GM12874 (cell line): ENCODE results near the gene UNC5A.

Experiments
- TF ChIP-seq, protein P1 (sequence below): IDR thresholded peaks from 2 replicates; pipeline ENCODE4 v1.5.1; 2011; ENCODE audit warnings: low read depth, mild to moderate bottlenecking, control low read depth, low read length, moderate library complexity; ENCODE audit not compliant: insufficient read depth

Gene UNC5A

GRCh38 chr5:176845392-176845713 lies 35.0 kb downstream of the UNC5A start:
- TF ChIP-seq, protein P1, sequence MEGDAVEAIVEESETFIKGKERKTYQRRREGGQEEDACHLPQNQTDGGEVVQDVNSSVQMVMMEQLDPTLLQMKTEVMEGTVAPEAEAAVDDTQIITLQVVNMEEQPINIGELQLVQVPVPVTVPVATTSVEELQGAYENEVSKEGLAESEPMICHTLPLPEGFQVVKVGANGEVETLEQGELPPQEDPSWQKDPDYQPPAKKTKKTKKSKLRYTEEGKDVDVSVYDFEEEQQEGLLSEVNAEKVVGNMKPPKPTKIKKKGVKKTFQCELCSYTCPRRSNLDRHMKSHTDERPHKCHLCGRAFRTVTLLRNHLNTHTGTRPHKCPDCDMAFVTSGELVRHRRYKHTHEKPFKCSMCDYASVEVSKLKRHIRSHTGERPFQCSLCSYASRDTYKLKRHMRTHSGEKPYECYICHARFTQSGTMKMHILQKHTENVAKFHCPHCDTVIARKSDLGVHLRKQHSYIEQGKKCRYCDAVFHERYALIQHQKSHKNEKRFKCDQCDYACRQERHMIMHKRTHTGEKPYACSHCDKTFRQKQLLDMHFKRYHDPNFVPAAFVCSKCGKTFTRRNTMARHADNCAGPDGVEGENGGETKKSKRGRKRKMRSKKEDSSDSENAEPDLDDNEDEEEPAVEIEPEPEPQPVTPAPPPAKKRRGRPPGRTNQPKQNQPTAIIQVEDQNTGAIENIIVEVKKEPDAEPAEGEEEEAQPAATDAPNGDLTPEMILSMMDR: no peak

DNA sequence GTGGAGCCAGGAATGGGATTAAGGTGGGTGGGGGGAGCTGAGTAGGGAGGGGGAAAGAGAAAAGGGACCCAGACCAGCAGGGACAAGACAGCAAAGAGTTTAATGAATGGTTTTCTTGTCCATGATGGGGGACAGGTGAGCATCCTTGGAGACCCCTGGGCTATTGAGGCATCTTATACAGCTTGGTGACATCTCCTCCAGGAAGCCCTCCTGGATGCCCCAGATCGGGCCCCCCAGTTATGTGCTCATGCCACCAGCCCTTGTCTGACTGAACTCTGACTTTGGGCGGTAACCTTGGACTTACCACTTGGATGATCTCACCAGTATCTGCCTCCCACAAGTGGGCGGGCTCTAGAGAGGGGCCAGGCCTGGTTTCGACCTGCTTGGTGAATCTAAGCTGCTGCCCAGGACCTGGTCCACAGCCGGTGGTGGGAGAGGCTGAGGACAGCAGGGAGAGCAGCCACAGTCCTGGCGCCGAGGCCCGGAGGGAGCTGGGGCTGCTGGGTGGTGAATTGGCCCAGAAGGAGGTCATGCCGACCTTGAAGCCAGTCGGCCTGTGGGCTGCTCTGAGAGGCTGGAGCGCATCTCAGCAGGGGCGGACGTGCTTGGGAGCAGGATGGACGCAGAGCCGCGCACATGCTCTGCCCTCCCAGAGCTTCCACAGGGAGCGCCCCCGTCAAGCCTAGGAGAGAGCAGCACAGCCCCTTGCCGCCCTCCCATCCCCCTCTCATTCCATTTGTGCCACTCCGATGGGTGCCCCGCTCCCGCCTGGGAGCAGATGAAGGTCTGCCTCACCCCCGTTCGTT lies 36.2 kb downstream of the UNC5A start:
- TF ChIP-seq, protein P1: no peak

GRCh38 chr5:176847148-176847547 lies 36.8 kb downstream of the UNC5A start:
- TF ChIP-seq, protein P1: no peak

DNA sequence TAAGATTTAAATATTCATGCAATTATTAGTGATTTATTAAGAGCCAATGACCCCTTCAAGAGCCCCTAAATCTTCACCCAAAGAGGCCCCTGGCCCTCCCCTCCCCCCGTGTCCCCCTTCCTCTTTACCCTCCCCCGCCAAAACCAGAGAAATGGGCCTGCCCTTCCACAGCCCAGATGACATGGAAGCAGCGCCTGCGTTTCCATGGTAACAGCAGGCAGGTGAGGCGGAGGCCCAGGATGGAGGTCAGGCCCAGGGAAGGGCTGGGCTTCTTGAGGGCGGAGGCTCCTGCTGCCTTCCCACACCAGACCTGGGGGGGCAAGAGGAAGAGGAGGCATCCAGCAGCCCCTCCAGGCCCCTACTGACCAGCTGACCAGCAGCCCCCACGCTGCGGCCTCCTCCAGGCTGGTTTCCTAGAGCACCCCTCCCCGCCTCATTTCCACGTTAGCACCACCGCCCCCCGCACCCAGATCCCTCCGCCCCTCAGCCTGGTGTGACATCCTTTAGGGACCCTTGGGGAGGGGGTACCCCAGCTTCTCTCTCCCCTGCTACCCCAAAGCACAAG lies 37.4 kb downstream of the UNC5A start:
- TF ChIP-seq, protein P1: no peak

GRCh38 chr5:176848651-176849050 lies 38.3 kb downstream of the UNC5A start:
- TF ChIP-seq, protein P1: no peak

DNA sequence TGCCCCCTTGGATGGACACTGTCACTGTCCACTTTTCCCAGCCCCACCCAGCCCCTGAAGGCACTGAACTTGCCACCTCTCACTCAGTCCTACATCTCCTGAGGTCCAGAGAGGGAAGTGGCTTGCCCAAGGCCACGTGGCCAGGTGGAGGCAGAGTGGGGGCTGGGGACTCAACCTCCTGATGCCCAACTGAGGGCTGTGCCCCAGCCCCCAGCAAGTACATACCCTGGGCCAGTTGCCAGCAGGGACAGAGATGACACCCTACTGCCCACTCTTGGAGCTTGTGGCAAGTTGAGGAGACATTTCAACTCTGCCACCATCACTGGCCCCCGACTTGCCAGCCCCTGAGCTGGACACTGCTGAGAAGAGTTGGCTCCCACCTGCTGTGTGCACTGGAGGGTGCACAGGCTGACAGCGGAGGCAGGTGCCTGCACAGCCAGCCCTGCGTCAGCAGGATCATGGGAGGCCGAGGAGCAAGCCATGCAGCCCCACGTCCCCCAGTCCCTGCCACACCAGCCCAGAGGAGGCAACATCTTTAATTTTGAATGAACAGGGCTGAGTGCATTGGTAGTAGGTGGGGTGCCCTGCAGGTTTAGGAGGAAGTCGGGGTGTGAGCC lies 39.4 kb downstream of the UNC5A start:
- TF ChIP-seq, protein P1: no peak

GRCh38 chr5:176850371-176851245 lies 40.2 kb downstream of the UNC5A start:
- TF ChIP-seq, protein P1: no peak
